Thyroid gland (tissue), 4 donors: ENCODE data around the gene CSK.

Source experiments
- POLR2A ChIP-seq, 2 donors: fragments of 450-650 bp; IDR thresholded peaks; one replicate each; pipeline ENCODE4 v1.6.1; 2017; ENCODE audit warnings: antibody characterized with exemption in 2 of 2, mild to moderate bottlenecking in 2 of 2, moderate library complexity in 1 of 2
- TF ChIP-seq, protein P1 (sequence below), 6 experiments: fragments of 200-600 bp in 3 of 6; fragments of 450-650 bp in 3 of 6; sonication (generic) in 3 of 6; IDR thresholded peaks; one replicate each; pipeline ENCODE4 v1.5.1; 2016 to 2019; ENCODE audit warnings: antibody characterized with exemption in 6 of 6, mild to moderate bottlenecking in 2 of 6, inconsistent platforms in 1 of 6, moderate library complexity in 1 of 6

DNA sequence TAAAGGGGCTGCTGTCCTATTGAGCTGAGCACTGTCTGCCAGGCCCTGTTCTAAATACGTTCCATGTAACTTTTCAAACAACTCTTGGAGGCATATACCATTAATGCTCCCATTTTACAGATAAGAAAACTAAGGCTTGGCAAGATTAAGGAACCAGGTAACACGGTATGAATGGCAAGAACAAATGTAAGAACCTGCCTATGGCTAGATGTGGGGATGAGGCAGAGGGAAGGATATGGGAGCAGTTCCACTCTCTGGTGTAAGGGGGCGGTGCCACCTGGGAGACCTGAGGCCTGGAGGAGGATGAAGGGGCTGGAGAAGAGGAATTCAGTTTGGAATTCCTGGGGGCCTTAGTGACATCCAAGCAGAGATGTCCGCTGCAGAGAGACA is 27.0 kb downstream of the CSK start:
- TF ChIP-seq, protein P1, sequence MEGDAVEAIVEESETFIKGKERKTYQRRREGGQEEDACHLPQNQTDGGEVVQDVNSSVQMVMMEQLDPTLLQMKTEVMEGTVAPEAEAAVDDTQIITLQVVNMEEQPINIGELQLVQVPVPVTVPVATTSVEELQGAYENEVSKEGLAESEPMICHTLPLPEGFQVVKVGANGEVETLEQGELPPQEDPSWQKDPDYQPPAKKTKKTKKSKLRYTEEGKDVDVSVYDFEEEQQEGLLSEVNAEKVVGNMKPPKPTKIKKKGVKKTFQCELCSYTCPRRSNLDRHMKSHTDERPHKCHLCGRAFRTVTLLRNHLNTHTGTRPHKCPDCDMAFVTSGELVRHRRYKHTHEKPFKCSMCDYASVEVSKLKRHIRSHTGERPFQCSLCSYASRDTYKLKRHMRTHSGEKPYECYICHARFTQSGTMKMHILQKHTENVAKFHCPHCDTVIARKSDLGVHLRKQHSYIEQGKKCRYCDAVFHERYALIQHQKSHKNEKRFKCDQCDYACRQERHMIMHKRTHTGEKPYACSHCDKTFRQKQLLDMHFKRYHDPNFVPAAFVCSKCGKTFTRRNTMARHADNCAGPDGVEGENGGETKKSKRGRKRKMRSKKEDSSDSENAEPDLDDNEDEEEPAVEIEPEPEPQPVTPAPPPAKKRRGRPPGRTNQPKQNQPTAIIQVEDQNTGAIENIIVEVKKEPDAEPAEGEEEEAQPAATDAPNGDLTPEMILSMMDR (IDR thresholded peaks at IDR 0.05), result no peak
- TF ChIP-seq POLR2A (IDR thresholded peaks at IDR 0.05), result no peak
